GM23248 (cell line): ENCODE measurements around the gene NSUN4. TPM values are rescaled to one million over a fixed set of nuclear protein-coding genes. Genes with fewer than 3 reads are reported as not detected.

ENCODE experiments used
- DNase-seq: peaks from one replicate; pipeline ENCODE4 v3.0.0-alpha.2; 2015
- H2AFZ ChIP-seq: fragments of 200-600 bp; sonication (generic); 2 replicates; pipeline ENCODE4 v1.6.1; 2016; ENCODE audit warnings: antibody characterized with exemption
- H3F3A ChIP-seq: fragments of 200-600 bp; sonication (generic); 2 replicates; pipeline ENCODE4 v1.6.1; 2016; ENCODE audit warnings: mild to moderate bottlenecking, antibody characterized with exemption, mixed run types; ENCODE audit not compliant: insufficient read depth
- H3K27ac ChIP-seq: fragments of 200-600 bp; sonication (generic); 2 replicates; pipeline ENCODE4 v1.5.1; 2016; ENCODE audit warnings: mild to moderate bottlenecking
- H3K27me3 ChIP-seq: fragments of 200-600 bp; sonication (generic); replicated peaks from 2 replicates; pipeline ENCODE4 v1.6.1; 2016; ENCODE audit warnings: mild to moderate bottlenecking; ENCODE audit not compliant: insufficient read depth
- H3K36me3 ChIP-seq: fragments of 200-600 bp; sonication (generic); 2 replicates; pipeline ENCODE4 v1.6.1; 2016; ENCODE audit warnings: low read depth, mild to moderate bottlenecking
- H3K4me1 ChIP-seq: fragments of 200-600 bp; sonication (generic); 2 replicates; pipeline ENCODE4 v1.6.1; 2016; ENCODE audit warnings: mild to moderate bottlenecking; ENCODE audit not compliant: insufficient read depth
- H3K4me2 ChIP-seq: fragments of 200-600 bp; sonication (generic); one replicate; pipeline ENCODE4 v1.6.1; 2016; ENCODE audit warnings: mild to moderate bottlenecking; ENCODE audit not compliant: unreplicated experiment
- H3K4me3 ChIP-seq: fragments of 200-600 bp; sonication (generic); 2 replicates; pipeline ENCODE4 v1.5.1; 2016; ENCODE audit warnings: mild to moderate bottlenecking
- H3K79me2 ChIP-seq: fragments of 200-600 bp; sonication (generic); 2 replicates; pipeline ENCODE4 v1.6.1; 2016; ENCODE audit warnings: mild to moderate bottlenecking; ENCODE audit not compliant: insufficient read depth
- H3K9ac ChIP-seq: fragments of 200-600 bp; sonication (generic); 2 replicates; pipeline ENCODE4 v1.6.1; 2016; ENCODE audit warnings: mild to moderate bottlenecking
- H3K9me2 ChIP-seq: fragments of 200-600 bp; sonication (generic); 2 replicates; pipeline ENCODE4 v1.6.1; 2016; ENCODE audit warnings: mixed run types, mild to moderate bottlenecking, moderate library complexity; ENCODE audit not compliant: insufficient read depth
- H3K9me3 ChIP-seq: fragments of 200-600 bp; sonication (generic); one replicate; pipeline ENCODE4 v1.6.1; 2017; ENCODE audit warnings: low read depth
- H4K20me1 ChIP-seq: fragments of 200-600 bp; sonication (generic); 2 replicates; pipeline ENCODE4 v1.6.0; 2016; ENCODE audit not compliant: insufficient read depth
- EZH2 ChIP-seq: fragments of 200-600 bp; sonication (generic); IDR thresholded peaks from 2 replicates; pipeline ENCODE4 v1.6.1; 2018; ENCODE audit warnings: antibody characterized with exemption, mild to moderate bottlenecking; ENCODE audit not compliant: insufficient read depth, poor library complexity, severe bottlenecking
- EZH2phosphoT487 ChIP-seq: fragments of 200-600 bp; sonication (generic); IDR thresholded peaks from 2 replicates; pipeline ENCODE4 v1.6.1; 2018; ENCODE audit warnings: antibody characterized with exemption, moderate library complexity, mild to moderate bottlenecking, low read depth; ENCODE audit not compliant: insufficient read depth
- WGBS, 2 experiments: methylation state at CpG; one replicate each; pipeline ENCODE4 v1.1.6; 2015 to 2017; ENCODE audit warnings: low lambda C conversion rate in 2 of 2, low coverage in 1 of 2; ENCODE audit errors: missing lambda C conversion rate in 2 of 2; 5-methylcytosine and 5-hydroxymethylcytosine counted together
- in situ Hi-C: fragments of 300-500 bp; cut with MboI; formaldehyde crosslinking; loops from 2 replicates; pipeline ENCODE4 v1.15.0; 2020
- polyA plus RNA-seq: library from polyadenylated mRNA; unstranded; fragments of >200 nt; fragmentation: Nextera tagmentation; extraction: Ambion mirVana; gene quantifications from 2 replicates; pipeline ENCODE4 v1.2.1, GENCODE V29; 2016
- total RNA-seq: library from RNA; depleted of rRNA; stranded (reverse); fragments of >200 nt; shearing (Covaris generic); gene quantifications from 2 replicates; pipeline ENCODE4 v1.2.3, GENCODE V29; 2014

NSUN4 gene
- total and polyA plus RNA-seq, 2 experiments from 2014 or later, result 11.7 to 14.9 TPM

DNA sequence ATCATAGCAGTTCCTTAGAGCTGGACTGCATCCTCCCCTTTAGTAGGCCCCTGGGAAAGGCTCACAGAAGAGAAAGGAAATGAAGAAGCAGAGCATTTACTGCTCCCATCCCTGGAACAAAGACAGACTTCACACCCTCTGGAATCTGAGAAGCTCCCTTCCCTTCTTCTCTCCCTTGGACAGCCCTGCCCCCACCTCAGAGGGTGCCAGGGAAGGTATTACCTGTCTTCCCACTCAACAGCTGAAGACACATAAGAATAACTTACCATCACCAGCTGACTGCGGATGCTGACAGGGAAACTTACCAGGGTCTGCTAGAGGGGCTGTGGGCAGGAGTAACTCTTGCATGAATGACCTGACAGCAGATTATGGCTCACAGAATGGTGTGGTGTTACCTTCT, 39.4 kb downstream of the NSUN4 start:
- H3K27ac ChIP-seq, result no peak overlapping the region
- TF ChIP-seq EZH2phosphoT487 (no peak), EZH2 (no peak)
- no peak overlapping the region for H3K9ac ChIP-seq
- H3K9me2 ChIP-seq, result no peaks in the 10 kb centered on the region
- in situ Hi-C loops, result no loop called here
- no peak overlapping the region for H2AFZ ChIP-seq
- no peaks in the 10 kb centered on the region for H4K20me1 ChIP-seq
- no peaks in the 10 kb centered on the region for H3F3A ChIP-seq
- no peaks in the 10 kb centered on the region for H3K36me3 ChIP-seq
- no peak overlapping the region for H3K4me3 ChIP-seq
- no peak for DNase-seq
- H3K4me1 ChIP-seq, result no peaks in the 10 kb centered on the region
- WGBS, 2 experiments, result 89 to 93% methylated on average over 1 of the region's 1 CpG
- H3K27me3 ChIP-seq, result no peaks in the 10 kb centered on the region
- H3K4me2 ChIP-seq, result no peak overlapping the region
- H3K79me2 ChIP-seq, result no peaks in the 10 kb centered on the region
- H3K9me3 ChIP-seq, result no peaks in the 10 kb centered on the region

DNA sequence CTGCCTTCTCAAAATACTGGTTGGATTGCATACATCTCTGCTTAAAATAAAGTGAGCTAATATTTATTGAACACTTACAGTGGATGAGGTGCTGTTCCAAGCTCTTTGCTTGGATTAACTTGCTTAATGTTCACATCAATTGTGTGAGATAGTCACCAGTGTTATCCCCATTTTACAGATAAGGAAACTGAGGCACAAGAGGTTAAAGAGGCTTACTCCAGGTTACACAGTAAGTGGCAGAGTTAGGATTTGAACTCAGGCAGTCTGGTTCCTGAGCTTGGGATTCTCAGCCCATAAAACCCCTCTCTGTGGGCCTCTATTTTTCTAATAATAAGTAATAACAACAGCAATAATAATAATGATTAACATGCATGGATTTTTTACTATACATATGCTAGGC, 39.9 kb downstream of the NSUN4 start:
- Histone ChIP-seq H3K27me3 (no peaks in the 10 kb centered on the region), H3F3A (no peaks in the 10 kb centered on the region), H3K4me1 (no peaks in the 10 kb centered on the region), H3K36me3 (no peaks in the 10 kb centered on the region), H3K9ac (no peak overlapping the region), H3K9me3 (no peaks in the 10 kb centered on the region), H3K27ac (no peak overlapping the region), H2AFZ (no peak overlapping the region), H3K79me2 (no peaks in the 10 kb centered on the region), H4K20me1 (no peaks in the 10 kb centered on the region), H3K4me3 (no peak overlapping the region), H3K4me2 (no peak overlapping the region), H3K9me2 (no peaks in the 10 kb centered on the region)
- in situ Hi-C loops, result no loop called here
- TF ChIP-seq EZH2 (no peak), EZH2phosphoT487 (no peak)
- no peak for DNase-seq

DNA sequence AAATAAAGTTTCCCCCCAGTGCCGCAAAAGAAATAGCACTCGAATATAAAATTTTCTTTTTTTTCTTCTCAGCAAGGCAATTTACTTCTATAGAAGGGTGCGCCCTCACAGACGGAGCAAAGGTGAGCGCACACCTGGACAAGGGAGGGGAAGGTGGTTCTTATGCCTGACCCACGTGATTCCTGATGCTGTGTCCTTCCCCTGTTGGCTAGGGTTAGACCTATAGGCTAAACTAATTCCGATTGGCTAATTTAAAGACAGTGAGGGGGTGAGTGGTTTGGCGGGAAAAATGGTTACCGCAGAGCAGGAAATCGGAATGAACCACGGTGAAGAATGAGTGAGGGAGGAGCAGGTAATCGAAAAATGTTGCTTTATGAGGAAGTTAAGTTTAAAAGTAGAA, 52.9 kb downstream of the NSUN4 start:
- no peak overlapping the region for H3K9ac ChIP-seq
- H3K79me2 ChIP-seq, result no peaks in the 10 kb centered on the region
- no peaks in the 10 kb centered on the region for H3K4me1 ChIP-seq
- H3K27me3 ChIP-seq, result peaks cover 12% of the 10 kb centered on the region; the same call in 1 of the 2 replicates
- H3K4me3 ChIP-seq, result no peak overlapping the region
- no peaks in the 10 kb centered on the region for H4K20me1 ChIP-seq
- H3K9me2 ChIP-seq, result no peaks in the 10 kb centered on the region
- in situ Hi-C loops, result no loop called here
- H3K36me3 ChIP-seq, result no peaks in the 10 kb centered on the region
- H3K4me2 ChIP-seq, result no peak overlapping the region
- no peaks in the 10 kb centered on the region for H3F3A ChIP-seq
- no peak overlapping the region for H2AFZ ChIP-seq
- no peaks in the 10 kb centered on the region for H3K9me3 ChIP-seq
- TF ChIP-seq EZH2phosphoT487 (no peak), EZH2 (no peak)
- WGBS, 2 experiments, result 78 to 85% methylated on average over 12 of the region's 12 CpGs
- no peak for DNase-seq
- H3K27ac ChIP-seq, result no peak overlapping the region

DNA sequence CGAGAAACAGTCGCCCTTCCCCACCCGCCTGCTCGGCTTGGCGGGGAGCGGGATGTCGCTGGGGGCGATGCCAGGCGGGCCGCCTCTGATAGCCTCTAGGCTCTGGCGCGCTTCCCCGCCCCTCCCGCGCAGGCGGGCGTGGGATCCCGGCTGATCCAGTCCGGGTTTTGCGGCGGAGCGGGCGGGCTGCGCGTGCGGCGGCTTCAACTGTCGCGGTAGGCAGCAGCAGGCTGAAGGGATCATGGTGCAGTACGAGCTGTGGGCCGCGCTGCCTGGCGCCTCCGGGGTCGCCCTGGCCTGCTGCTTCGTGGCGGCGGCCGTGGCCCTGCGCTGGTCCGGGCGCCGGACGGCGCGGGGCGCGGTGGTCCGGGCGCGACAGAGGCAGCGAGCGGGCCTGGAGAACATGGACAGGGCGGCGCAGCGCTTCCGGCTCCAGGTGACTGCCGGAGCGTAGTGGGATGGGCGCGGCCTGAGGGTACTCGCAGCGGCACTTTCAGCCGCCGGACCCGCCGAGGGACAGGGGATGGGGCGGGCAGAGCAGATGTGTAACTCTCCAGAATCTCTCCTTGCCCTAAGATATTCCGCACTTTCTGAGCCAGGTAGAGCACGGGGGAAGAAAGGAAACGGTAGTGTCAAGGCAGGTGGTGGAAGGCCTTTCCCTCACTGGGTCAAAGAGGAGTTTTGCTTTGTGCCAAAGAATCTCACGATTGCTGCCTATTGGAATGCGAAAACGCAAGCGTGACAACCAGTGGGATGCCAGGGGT, 53.7 kb downstream of the NSUN4 start, which contains the start of gene FAAH:
Gene FAAH, plus strand, starts transcription at position 210 of the 764 bp plus-strand sequence. Its CDS starts 32 bp downstream, at position 242.
- H3K4me3 ChIP-seq, result peak within 1 kb of the TSS; percentile 63
- no peaks in the 10 kb centered on the region for H3K9me2 ChIP-seq
- H3K9ac ChIP-seq, result peak within 1 kb of the TSS; percentile 20
- H3K9me3 ChIP-seq, result no peaks in the 10 kb centered on the region
- no peaks in the 10 kb centered on the region for H3K79me2 ChIP-seq
- no peaks in the 10 kb centered on the region for H3K4me1 ChIP-seq
- 3 to 5% methylated on average over 56 to 63 of the region's 75 CpGs for WGBS, 2 experiments
- peak within 1 kb of the TSS; percentile 68 for H2AFZ ChIP-seq
- TF ChIP-seq EZH2phosphoT487, result 0 out of 2 replicates have a peak, but pooled peaks have one; percentile 30
- no peak for TF ChIP-seq EZH2
- peak within 1 kb of the TSS; percentile 55 for H3K4me2 ChIP-seq
- H3F3A ChIP-seq, result no peaks in the 10 kb centered on the region
- in situ Hi-C loops, result no loop called here
- peak; percentile 61 for DNase-seq
- H3K27ac ChIP-seq, result no peak within 1 kb of the TSS
- peaks cover 12% of the 10 kb centered on the region; the same call in 1 of the 2 replicates for H3K27me3 ChIP-seq
- H3K36me3 ChIP-seq, result no peaks in the 10 kb centered on the region
- no peaks in the 10 kb centered on the region for H4K20me1 ChIP-seq
